Activated B cell treated with CpG ODN at 0.5 μM for 24 hours (primary cell): ENCODE results near the gene RNH1. TPM values are rescaled to one million over a fixed set of nuclear protein-coding genes. Genes with fewer than 3 reads are reported as not detected.

Experiments
- ATAC-seq: fragments of 200-7000 bp; cut with Tn5 transposase; one replicate; pipeline ENCODE4 v1.10.0; 2021; ENCODE audit warnings: low read depth, mild to moderate bottlenecking, moderate library complexity
- CTCF ChIA-PET: fragments of 350-600 bp; sonication (Branson Sonifier 250); formaldehyde crosslinking; loops from one replicate; lab custom pipeline; 2021; ENCODE audit warnings: antibody characterized with exemption; lab: Charles Lee
- POLR2A ChIA-PET: fragments of 350-600 bp; sonication (Branson Sonifier 250); formaldehyde crosslinking; loops from one replicate; lab custom pipeline; 2021; ENCODE audit warnings: antibody characterized with exemption; lab: Charles Lee
- DNase-seq: peaks from one replicate; pipeline ENCODE4 v3.0.0; 2022
- H3K27ac Mint-ChIP-seq: one replicate; pipeline ENCODE4 v1.8.0; 2020; ENCODE audit warnings: mixed read lengths
- H3K27me3 Mint-ChIP-seq: one replicate; pipeline ENCODE4 v1.8.0; 2021; ENCODE audit warnings: mixed read lengths
- H3K36me3 Mint-ChIP-seq: one replicate; pipeline ENCODE4 v1.8.0; 2021; ENCODE audit warnings: low read depth, mixed read lengths
- H3K4me1 Mint-ChIP-seq: one replicate; pipeline ENCODE4 v1.8.0; 2021; ENCODE audit warnings: mixed read lengths
- H3K4me3 Mint-ChIP-seq: one replicate; pipeline ENCODE4 v1.8.0; 2020; ENCODE audit warnings: mild to moderate bottlenecking, mixed read lengths
- H3K9me3 Mint-ChIP-seq: one replicate; pipeline ENCODE4 v1.8.0; 2020; ENCODE audit warnings: mixed read lengths
- CTCF ChIP-seq: fragments of 200-600 bp; IDR thresholded peaks from one replicate; pipeline ENCODE4 v1.8.0; 2022; ENCODE audit warnings: antibody characterized with exemption, mild to moderate bottlenecking
- intact Hi-C: fragments of 100-400 bp; cut with micrococcal nuclease; formaldehyde crosslinking; loops from one replicate; pipeline ENCODE4 v1.15.1; 2024
- total RNA-seq: library from RNA; stranded (reverse); gene quantifications from 2 replicates; pipeline ENCODE4 v1.2.3, GENCODE V29; 2022

The RNH1 gene
- total RNA-seq, 1 donor from 2014 or later: 101 TPM

GRCh38 chr11:528166-528814, 21.2 kb upstream of the RNH1 start:
- H3K27ac Mint-ChIP-seq: no peak overlapping the region
- POLR2A ChIA-PET: interaction anchor here (0.7 kb wide), 1 partner anchor 11 kb away, joined by 8 read pairs; no protein-coding TSS in a partner anchor
- ATAC-seq: no peak
- DNase-seq: no peak
- H3K9me3 Mint-ChIP-seq: no peaks in the 10 kb centered on the region
- H3K36me3 Mint-ChIP-seq: peaks cover 17% of the 10 kb centered on the region
- TF ChIP-seq CTCF: no peak
- intact Hi-C loops: no loop called here
- H3K4me3 Mint-ChIP-seq: no peak overlapping the region
- CTCF ChIA-PET: no interaction called here
- H3K27me3 Mint-ChIP-seq: no peaks in the 10 kb centered on the region
- H3K4me1 Mint-ChIP-seq: no peaks in the 10 kb centered on the region

DNA sequence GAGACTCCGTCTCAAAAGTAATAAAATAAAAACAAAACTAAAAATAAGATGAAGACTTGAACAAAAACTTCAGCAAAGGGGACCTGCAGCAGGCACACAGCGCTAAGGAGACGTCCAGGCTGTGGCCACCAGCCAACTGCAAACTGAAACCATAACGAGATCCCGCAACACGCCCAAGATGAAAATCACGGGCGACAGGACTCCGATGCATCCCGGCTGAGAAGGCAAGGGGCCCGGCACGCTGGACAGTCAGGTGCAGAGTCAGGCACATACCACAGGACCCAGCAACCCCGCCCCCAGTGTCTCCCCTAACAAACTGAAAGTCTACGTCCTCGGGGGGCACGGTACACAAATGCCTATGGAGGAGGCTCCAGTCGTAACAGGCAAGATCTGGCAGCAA, 19.1 kb upstream of the RNH1 start:
- Mint-ChIP-seq H3K36me3 (peaks cover 2% of the 10 kb centered on the region), H3K27me3 (no peaks in the 10 kb centered on the region), H3K9me3 (no peaks in the 10 kb centered on the region), H3K4me3 (no peak overlapping the region), H3K4me1 (no peaks in the 10 kb centered on the region), H3K27ac (no peak overlapping the region)
- POLR2A ChIA-PET: no interaction called here
- ATAC-seq (no peak), DNase-seq (no peak)
- CTCF ChIA-PET: no interaction called here
- TF ChIP-seq CTCF: no peak
- intact Hi-C loops: no loop called here

DNA sequence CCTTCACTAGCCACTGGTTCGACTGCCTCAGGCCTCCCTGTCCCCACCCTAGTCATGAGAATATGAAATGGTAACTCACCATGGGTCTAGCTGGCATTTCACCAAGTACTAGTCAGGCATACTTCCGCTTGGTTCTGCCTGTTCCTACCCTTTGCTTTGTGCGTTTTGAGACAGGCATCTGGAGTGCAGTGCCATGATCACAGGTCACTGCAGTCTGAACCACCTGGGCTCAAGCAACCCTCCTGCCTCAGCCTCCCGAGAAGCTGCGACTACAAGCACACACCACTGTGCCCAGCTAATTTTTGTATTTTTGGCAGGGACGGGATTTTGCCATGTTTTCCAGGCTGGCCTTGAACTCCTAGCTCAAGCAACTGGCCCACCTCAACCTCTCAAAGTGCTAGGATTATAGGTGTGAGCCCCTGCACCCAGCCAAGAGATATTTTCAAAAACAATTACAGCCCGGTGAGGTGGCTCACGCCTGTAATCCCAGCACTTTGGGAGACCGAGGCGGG, 14.2 kb upstream of the RNH1 start:
- POLR2A ChIA-PET: interaction anchor here (0.6 to 0.8 kb wide), 3 partner anchors 15 to 122 kb away, joined by 3 to 5 read pairs (median 3); no protein-coding TSS in a partner anchor
- Mint-ChIP-seq H3K27ac (no peak overlapping the region), H3K36me3 (peaks cover 3% of the 10 kb centered on the region), H3K4me3 (no peak overlapping the region), H3K27me3 (no peaks in the 10 kb centered on the region), H3K9me3 (no peaks in the 10 kb centered on the region), H3K4me1 (peaks cover 5% of the 10 kb centered on the region)
- intact Hi-C loops: no loop called here
- CTCF ChIA-PET: no interaction called here
- TF ChIP-seq CTCF: no peak
- ATAC-seq: no peak
- no peak for DNase-seq

- ATAC-seq (no peak), DNase-seq (no peak)
- no peak overlapping the region for H3K4me3 Mint-ChIP-seq
- TF ChIP-seq CTCF: no peak
- intact Hi-C loops: no loop called here
- ChIA-PET POLR2A (interaction anchor here (0.6 to 0.7 kb wide), 2 partner anchors 72 to 121 kb away, joined by 3 to 5 read pairs; no protein-coding TSS in a partner anchor), CTCF (no interaction called here)
- H3K36me3 Mint-ChIP-seq: peaks cover 3% of the 10 kb centered on the region
- no peak overlapping the region for H3K27ac Mint-ChIP-seq
- peaks cover 5% of the 10 kb centered on the region for H3K4me1 Mint-ChIP-seq
- no peaks in the 10 kb centered on the region for H3K27me3 Mint-ChIP-seq
- no peaks in the 10 kb centered on the region for H3K9me3 Mint-ChIP-seq
Measured at GRCh38 chr11:520428-521176, 13.6 kb upstream of the RNH1 start.
